ENCODE results near the gene JAZF1. TPM values are rescaled to one million over a fixed set of nuclear protein-coding genes. Genes with fewer than 3 reads are reported as not detected.
"Not testable (repeated sequence)": the region's sequence is repeated elsewhere in the genome, so short reads cannot be mapped to it uniquely, and the experiment has no call there.

JAZF1 gene
- total and polyA plus RNA-seq, 3 experiments from 2014 or later: 3.2 to 5.1 (median 4.9) TPM

- Mint-ChIP-seq H3K27me3 (peaks cover 0 to 2% of the 10 kb centered on the region in 2 donors), H3K4me1 (peaks cover 0 to 2% (median 0%) of the 10 kb centered on the region in 3 donors), H3K27ac (peak overlapping the region in 1 of 8 donors; percentile 55), H3K9me3 (no peaks in the 10 kb centered on the region), H3K36me3 (no peaks in the 10 kb centered on the region), H3K4me3 (no peak overlapping the region)
- Histone ChIP-seq H3K4me1 (ENCODE audit: insufficient read depth, low read length) (no peaks in the 10 kb centered on the region), H3K4me3 (ENCODE audit: low read length) (no peak overlapping the region), H3K9me3 (ENCODE audit: low read length) (no peaks in the 10 kb centered on the region), H3K27ac (ENCODE audit: low read depth, low read length) (no peak overlapping the region), H3K36me3 (ENCODE audit: insufficient read depth, low read length) (no peaks in the 10 kb centered on the region), H3K27me3 (ENCODE audit: insufficient read depth, low read length, poor library complexity, severe bottlenecking) (no peaks in the 10 kb centered on the region)
- ChIA-PET POLR2A (no interaction called here), CTCF (no interaction called here)
- DNase-seq: no peak
These were observed 257.5 kb downstream of the JAZF1 start for GRCh38 chr7:27922907-27923641.

- H3K27me3 ChIP-seq (ENCODE audit: insufficient read depth, low read length, poor library complexity, severe bottlenecking); H3K36me3 Mint-ChIP-seq; CTCF ChIA-PET; H3K9me3 Mint-ChIP-seq; DNase-seq; POLR2A ChIA-PET; H3K27ac ChIP-seq (ENCODE audit: low read depth, low read length); H3K36me3 ChIP-seq (ENCODE audit: insufficient read depth, low read length); H3K27me3 Mint-ChIP-seq; H3K4me1 Mint-ChIP-seq; H3K4me3 Mint-ChIP-seq; H3K9me3 ChIP-seq (ENCODE audit: low read length); H3K4me3 ChIP-seq (ENCODE audit: low read length); H3K4me1 ChIP-seq (ENCODE audit: insufficient read depth, low read length): not testable (repeated sequence)
- H3K27ac Mint-ChIP-seq: peak overlapping the region in 1 of 8 donors; percentile 55
These were observed 258.2 kb downstream of the JAZF1 start for GRCh38 chr7:27922389-27922788.

GRCh38 chr7:27921081-27921836 is 259.3 kb downstream of the JAZF1 start:
- Histone ChIP-seq H3K9me3 (ENCODE audit: low read length) (no peaks in the 10 kb centered on the region), H3K4me1 (ENCODE audit: insufficient read depth, low read length) (no peaks in the 10 kb centered on the region), H3K27ac (ENCODE audit: low read depth, low read length) (no peak overlapping the region), H3K4me3 (ENCODE audit: low read length) (no peak overlapping the region), H3K27me3 (ENCODE audit: insufficient read depth, low read length, poor library complexity, severe bottlenecking) (no peaks in the 10 kb centered on the region), H3K36me3 (ENCODE audit: insufficient read depth, low read length) (no peaks in the 10 kb centered on the region)
- peak in 2 of 5 donors; percentile 5 to 16 for DNase-seq
- no peak overlapping the region for H3K4me3 Mint-ChIP-seq
- CTCF ChIA-PET: interaction anchor here (1.2 to 1.5 kb wide), 3 partner anchors 118 to 725 kb away, joined by 3 to 6 read pairs (median 3); no protein-coding TSS in a partner anchor
- peak overlapping the region in 1 of 8 donors; percentile 58 for H3K27ac Mint-ChIP-seq
- H3K36me3 Mint-ChIP-seq: peaks cover 0 to 5% (median 3%) of the 10 kb centered on the region in 3 donors
- POLR2A ChIA-PET: no interaction called here
- peaks cover 0 to 2% of the 10 kb centered on the region in 2 donors for H3K27me3 Mint-ChIP-seq
- no peaks in the 10 kb centered on the region for H3K9me3 Mint-ChIP-seq
- H3K4me1 Mint-ChIP-seq: peaks cover 0 to 2% (median 0%) of the 10 kb centered on the region in 3 donors

GRCh38 chr7:27920281-27920946 is 260.2 kb downstream of the JAZF1 start:
- peaks cover 0 to 2% (median 0%) of the 10 kb centered on the region in 3 donors for H3K4me1 Mint-ChIP-seq
- POLR2A ChIA-PET: no interaction called here
- no peaks in the 10 kb centered on the region for H3K9me3 Mint-ChIP-seq

GRCh38 chr7:27918503-27918902 is 262.1 kb downstream of the JAZF1 start:
- no peak for DNase-seq
- POLR2A ChIA-PET: no interaction called here

More at GRCh38 chr7:27920281-27920946, 260.2 kb downstream of the JAZF1 start:
- Mint-ChIP-seq H3K27ac (no peak overlapping the region), H3K36me3 (peaks cover 0 to 5% (median 3%) of the 10 kb centered on the region in 3 donors), H3K27me3 (peaks cover 0 to 2% of the 10 kb centered on the region in 2 donors), H3K4me3 (no peak overlapping the region)
- H3K9me3 ChIP-seq (ENCODE audit: low read length): no peaks in the 10 kb centered on the region
- no peak overlapping the region for H3K4me3 ChIP-seq (ENCODE audit: low read length)
- no peaks in the 10 kb centered on the region for H3K27me3 ChIP-seq (ENCODE audit: insufficient read depth, low read length, poor library complexity, severe bottlenecking)
- no peak for DNase-seq
- H3K4me1 ChIP-seq (ENCODE audit: insufficient read depth, low read length): no peaks in the 10 kb centered on the region
- no peaks in the 10 kb centered on the region for H3K36me3 ChIP-seq (ENCODE audit: insufficient read depth, low read length)
- H3K27ac ChIP-seq (ENCODE audit: low read depth, low read length): no peak overlapping the region
- CTCF ChIA-PET: interaction anchor here (1.2 to 1.5 kb wide), 4 partner anchors 10 to 724 kb away, joined by 3 to 6 read pairs (median 4); no protein-coding TSS in a partner anchor

GRCh38 chr7:27917774-27918314 is 262.8 kb downstream of the JAZF1 start:
- no peak for DNase-seq
- Histone ChIP-seq H3K27me3 (ENCODE audit: insufficient read depth, low read length, poor library complexity, severe bottlenecking) (no peaks in the 10 kb centered on the region), H3K27ac (ENCODE audit: low read depth, low read length) (no peak overlapping the region), H3K4me3 (ENCODE audit: low read length) (no peak overlapping the region), H3K9me3 (ENCODE audit: low read length) (no peaks in the 10 kb centered on the region), H3K4me1 (ENCODE audit: insufficient read depth, low read length) (no peaks in the 10 kb centered on the region), H3K36me3 (ENCODE audit: insufficient read depth, low read length) (no peaks in the 10 kb centered on the region)
- no peaks in the 10 kb centered on the region for H3K9me3 Mint-ChIP-seq
- H3K27me3 Mint-ChIP-seq: peaks cover 0 to 2% of the 10 kb centered on the region in 2 donors
- ChIA-PET CTCF (interaction anchor here (1.8 kb wide), 1 partner anchor 722 kb away, joined by 5 read pairs; no protein-coding TSS in a partner anchor), POLR2A (no interaction called here)
- H3K36me3 Mint-ChIP-seq: peaks cover 0 to 6% (median 3%) of the 10 kb centered on the region in 3 donors
- H3K4me1 Mint-ChIP-seq: peaks cover 0 to 2% (median 0%) of the 10 kb centered on the region in 3 donors
- H3K4me3 Mint-ChIP-seq: no peak overlapping the region
- H3K27ac Mint-ChIP-seq: no peak overlapping the region

More at GRCh38 chr7:27918503-27918902, 262.1 kb downstream of the JAZF1 start:
- no peaks in the 10 kb centered on the region for H3K27me3 ChIP-seq (ENCODE audit: insufficient read depth, low read length, poor library complexity, severe bottlenecking)
- Mint-ChIP-seq H3K9me3 (no peaks in the 10 kb centered on the region), H3K4me3 (no peak overlapping the region), H3K27ac (no peak overlapping the region), H3K36me3 (peaks cover 0 to 6% (median 3%) of the 10 kb centered on the region in 3 donors), H3K4me1 (peaks cover 0 to 2% (median 0%) of the 10 kb centered on the region in 3 donors), H3K27me3 (peaks cover 0 to 2% of the 10 kb centered on the region in 2 donors)
- H3K9me3 ChIP-seq (ENCODE audit: low read length): no peaks in the 10 kb centered on the region
- CTCF ChIA-PET: interaction anchor here (1.8 kb wide), 1 partner anchor 723 kb away, joined by 5 read pairs; no protein-coding TSS in a partner anchor
- H3K4me3 ChIP-seq (ENCODE audit: low read length): no peak overlapping the region
- H3K36me3 ChIP-seq (ENCODE audit: insufficient read depth, low read length): no peaks in the 10 kb centered on the region
- H3K4me1 ChIP-seq (ENCODE audit: insufficient read depth, low read length): no peaks in the 10 kb centered on the region
- H3K27ac ChIP-seq (ENCODE audit: low read depth, low read length): no peak overlapping the region

- H3K27ac ChIP-seq (ENCODE audit: low read depth, low read length): no peak overlapping the region
- Mint-ChIP-seq H3K36me3 (peaks cover 0 to 6% (median 3%) of the 10 kb centered on the region in 3 donors), H3K27ac (no peak overlapping the region), H3K4me3 (no peak overlapping the region), H3K9me3 (no peaks in the 10 kb centered on the region), H3K27me3 (peaks cover 0 to 2% of the 10 kb centered on the region in 2 donors), H3K4me1 (peaks cover 0 to 2% (median 0%) of the 10 kb centered on the region in 3 donors)
- CTCF ChIA-PET: no interaction called here
- POLR2A ChIA-PET: no interaction called here
- no peaks in the 10 kb centered on the region for H3K36me3 ChIP-seq (ENCODE audit: insufficient read depth, low read length)
- no peaks in the 10 kb centered on the region for H3K4me1 ChIP-seq (ENCODE audit: insufficient read depth, low read length)
- H3K9me3 ChIP-seq (ENCODE audit: low read length): no peaks in the 10 kb centered on the region
- H3K4me3 ChIP-seq (ENCODE audit: low read length): no peak overlapping the region
- no peaks in the 10 kb centered on the region for H3K27me3 ChIP-seq (ENCODE audit: insufficient read depth, low read length, poor library complexity, severe bottlenecking)
- no peak for DNase-seq
These were observed 263.5 kb downstream of the JAZF1 start for GRCh38 chr7:27917119-27917518.
